WTC11 (cell line): ENCODE data around the gene FGF14. TPM values are rescaled to one million over a fixed set of nuclear protein-coding genes. Genes with fewer than 3 reads are reported as not detected.

Source experiments
- ATAC-seq: fragments of 200-7000 bp; cut with Tn5 transposase; 2 replicates; pipeline ENCODE4 v1.10.0; 2021; ENCODE audit warnings: mild to moderate bottlenecking, moderate library complexity
- CTCF ChIA-PET: fragments of 300-600 bp; sonication (Branson Sonifier 250); formaldehyde crosslinking; loops from one replicate; lab custom pipeline; 2021; ENCODE audit warnings: antibody characterized with exemption; lab: Charles Lee
- POLR2A ChIA-PET: fragments of 350-600 bp; sonication (Branson Sonifier 250); formaldehyde crosslinking; loops from one replicate; lab custom pipeline; 2021; ENCODE audit warnings: antibody characterized with exemption; lab: Charles Lee
- DNase-seq: peaks from one replicate; pipeline ENCODE4 v3.0.0; 2021; ENCODE audit warnings: low spot score
- H3K27ac Mint-ChIP-seq: 2 replicates; pipeline ENCODE4 v1.8.0; 2021; ENCODE audit warnings: mixed read lengths
- H3K27me3 Mint-ChIP-seq: 2 replicates; pipeline ENCODE4 v1.8.0; 2021; ENCODE audit warnings: low read depth, mild to moderate bottlenecking, moderate library complexity, mixed read lengths
- H3K36me3 Mint-ChIP-seq: 2 replicates; pipeline ENCODE4 v1.8.0; 2021; ENCODE audit warnings: mixed read lengths
- H3K4me1 Mint-ChIP-seq: 2 replicates; pipeline ENCODE4 v1.8.0; 2022; ENCODE audit warnings: mixed read lengths
- H3K4me3 Mint-ChIP-seq: 2 replicates; pipeline ENCODE4 v1.8.0; 2021; ENCODE audit warnings: mild to moderate bottlenecking, moderate library complexity, mixed read lengths
- H3K9me3 Mint-ChIP-seq: 2 replicates; pipeline ENCODE4 v1.8.0; 2021; ENCODE audit warnings: mixed read lengths
- ARID4B ChIP-seq: sonication (generic); formaldehyde crosslinking; IDR thresholded peaks from 2 replicates; pipeline ENCODE4 v1.8.0; 2023; ENCODE audit warnings: missing genetic modification reagents, mild to moderate bottlenecking, borderline replicate concordance
- ATF6 ChIP-seq: sonication (generic); formaldehyde crosslinking; IDR thresholded peaks from 2 replicates; pipeline ENCODE4 v1.8.1; 2023; ENCODE audit warnings: mild to moderate bottlenecking, missing genetic modification reagents
- CBFB ChIP-seq: sonication (generic); formaldehyde crosslinking; IDR thresholded peaks from 2 replicates; pipeline ENCODE4 v1.8.1; 2022; ENCODE audit warnings: mild to moderate bottlenecking, low read depth, missing genetic modification reagents
- HMGXB4 ChIP-seq: sonication (generic); formaldehyde crosslinking; IDR thresholded peaks from 2 replicates; pipeline ENCODE4 v1.8.1; 2023; ENCODE audit warnings: mild to moderate bottlenecking, moderate library complexity, missing genetic modification reagents
- MAX ChIP-seq: sonication (generic); formaldehyde crosslinking; IDR thresholded peaks from 2 replicates; pipeline ENCODE4 v1.8.0; 2022; ENCODE audit warnings: mild to moderate bottlenecking, missing genetic modification reagents
- MXD4 ChIP-seq: fragments of 250-450 bp; sonication (Bioruptor Pico); IDR thresholded peaks from 2 replicates; pipeline ENCODE4 v1.8.0; 2021; ENCODE audit warnings: mild to moderate bottlenecking, moderate library complexity, borderline replicate concordance
- NFATC4 ChIP-seq: fragments of 250-450 bp; sonication (Bioruptor Pico); IDR thresholded peaks from 2 replicates; pipeline ENCODE4 v1.9.0; 2021; ENCODE audit warnings: mild to moderate bottlenecking
- NFE2L1 ChIP-seq: sonication (generic); formaldehyde crosslinking; IDR thresholded peaks from 2 replicates; pipeline ENCODE4 v1.8.1; 2023; ENCODE audit warnings: missing genetic modification reagents
- NR1H2 ChIP-seq: sonication (generic); formaldehyde crosslinking; IDR thresholded peaks from 2 replicates; pipeline ENCODE4 v1.9.0; 2021; ENCODE audit warnings: mild to moderate bottlenecking, moderate library complexity, missing genetic modification reagents
- OVOL2 ChIP-seq: fragments of 250-450 bp; sonication (Bioruptor Pico); IDR thresholded peaks from 2 replicates; pipeline ENCODE4 v1.9.0; 2021; ENCODE audit warnings: mild to moderate bottlenecking, borderline replicate concordance
- USF1 ChIP-seq: sonication (generic); formaldehyde crosslinking; IDR thresholded peaks from 2 replicates; pipeline ENCODE4 v1.8.0; 2022; ENCODE audit warnings: mild to moderate bottlenecking, missing genetic modification reagents
- ZNF121 ChIP-seq: sonication (generic); formaldehyde crosslinking; IDR thresholded peaks from 2 replicates; pipeline ENCODE4 v1.8.0; 2023; ENCODE audit warnings: missing genetic modification reagents
- ZNF232 ChIP-seq: sonication (generic); formaldehyde crosslinking; IDR thresholded peaks from 2 replicates; pipeline ENCODE4 v1.8.0; 2022; ENCODE audit warnings: mild to moderate bottlenecking, missing genetic modification reagents
- ZNF671 ChIP-seq: fragments of 250-450 bp; sonication (Bioruptor Pico); IDR thresholded peaks from 2 replicates; pipeline ENCODE4 v1.8.0; 2021; ENCODE audit warnings: mild to moderate bottlenecking
- total RNA-seq: library from RNA; stranded (reverse); gene quantifications from 3 replicates; pipeline ENCODE4 v1.2.3, GENCODE V29; 2021

FGF14 gene
- total RNA-seq, 1 experiment from 2014 or later, result 0.28 TPM

GRCh38 chr13:102311419-102311796 is 90.4 kb downstream of the FGF14 start:
- ChIA-PET CTCF (interaction anchor here (1.3 to 1.5 kb wide), 3 partner anchors 83 to 245 kb away, joined by 5 to 6 read pairs (median 5); no protein-coding TSS in a partner anchor), POLR2A (no interaction called here)
- Mint-ChIP-seq H3K4me3 (no peak overlapping the region), H3K9me3 (no peaks in the 10 kb centered on the region), H3K27ac (no peak overlapping the region), H3K36me3 (no peaks in the 10 kb centered on the region), H3K27me3 (no peaks in the 10 kb centered on the region), H3K4me1 (no peaks in the 10 kb centered on the region)
- DNase-seq, result no peak
- ATAC-seq, result no peak
- no peak for TF ChIP-seq MAX (CRISPR knock-in tag)
- TF ChIP-seq ATF6 (CRISPR knock-in tag), result no peak
- TF ChIP-seq USF1 (CRISPR knock-in tag), result no peak
- TF ChIP-seq NR1H2 (CRISPR knock-in tag), result no peak
- no peak for TF ChIP-seq OVOL2 (CRISPR knock-in tag)
- TF ChIP-seq HMGXB4 (CRISPR knock-in tag), result no peak
- no peak for TF ChIP-seq ZNF232
- TF ChIP-seq NFE2L1, result no peak
- TF ChIP-seq ZNF121, result no peak
- TF ChIP-seq ARID4B (CRISPR knock-in tag), result no peak
- TF ChIP-seq, all 79 proteins: peak for 0

GRCh38 chr13:102310691-102311418 is 91.0 kb downstream of the FGF14 start:
- TF ChIP-seq NFATC4 (CRISPR knock-in tag) (no peak), MXD4 (CRISPR knock-in tag) (no peak), CBFB (CRISPR knock-in tag) (no peak), ZNF671 (no peak)
- CTCF ChIA-PET, result interaction anchor here (0.6 to 1.5 kb wide), 4 partner anchors 83 to 310 kb away, joined by 5 to 6 read pairs (median 5); no protein-coding TSS in a partner anchor
- no peaks in the 10 kb centered on the region for H3K36me3 Mint-ChIP-seq
- no peaks in the 10 kb centered on the region for H3K27me3 Mint-ChIP-seq
- H3K4me3 Mint-ChIP-seq, result no peak overlapping the region
- no peak for ATAC-seq
- POLR2A ChIA-PET, result no interaction called here
- no peaks in the 10 kb centered on the region for H3K9me3 Mint-ChIP-seq
- DNase-seq, result no peak
- H3K4me1 Mint-ChIP-seq, result no peaks in the 10 kb centered on the region
- no peak overlapping the region for H3K27ac Mint-ChIP-seq
